Fibroblast of lung (primary cell): ENCODE data around the gene SLC45A2.

Experiments
- CTCF ChIP-seq, 2 donors: IDR thresholded peaks in 1 of 2; conservative IDR thresholded peaks in 1 of 2; 1 replicate in 1 of 2; 2 replicates in 1 of 2; pipeline ENCODE4 v1.5.1; 2011 to 2012; ENCODE audit warnings: low read length in 2 of 2, control low read depth in 1 of 2, inconsistent platforms in 1 of 2, low read depth in 1 of 2, mild to moderate bottlenecking in 1 of 2
- EZH2 ChIP-seq: IDR thresholded peaks from 2 replicates; pipeline ENCODE4 v1.5.1; 2012; ENCODE audit warnings: low read length, control low read depth, mild to moderate bottlenecking; ENCODE audit errors: missing control alignments

- TF ChIP-seq CTCF (conservative IDR thresholded peaks at IDR 0.05 in 1 of 2, IDR thresholded peaks at IDR 0.05 in 1 of 2; ENCODE audit: low read depth in 1 of 2, low read length in 2 of 2) (no peak), EZH2 (no peak)
Observed at GRCh38 chr5:33938507-33938796, 46.0 kb downstream of the SLC45A2 start.
